Gastroesophageal sphincter (tissue), 4 donors: ENCODE results near the gene RBM33. TPM values are rescaled to one million over a fixed set of nuclear protein-coding genes. Genes with fewer than 3 reads are reported as not detected.

Source experiments
- ATAC-seq: fragments of 150-250 bp; one replicate; pipeline ENCODE4 v1.9.1; 2016; ENCODE audit warnings: mild to moderate bottlenecking, moderate library complexity
- H3K27ac ChIP-seq, 4 donors: fragments of 200-600 bp; sonication (generic) in 3 of 4; 1 replicate in 3 of 4; 2 replicates in 1 of 4; pipeline ENCODE4 v1.5.1; 2016 to 2019
- H3K27me3 ChIP-seq: fragments of 200-600 bp; sonication (generic); one replicate; pipeline ENCODE4 v1.5.1; 2019
- H3K36me3 ChIP-seq, 2 donors: fragments of 200-600 bp; sonication (generic); one replicate each; pipeline ENCODE4 v1.5.1; 2019; ENCODE audit warnings: control low read depth in 1 of 2
- H3K4me1 ChIP-seq, 3 donors: fragments of 200-600 bp; sonication (generic); 1 replicate in 2 of 3; 2 replicates in 1 of 3; pipeline ENCODE4 v1.5.1; 2016 to 2019; ENCODE audit warnings: control low read depth in 2 of 3
- H3K4me3 ChIP-seq, 2 donors: fragments of 200-600 bp; sonication (generic); one replicate each; pipeline ENCODE4 v1.5.1; 2019; ENCODE audit warnings: mild to moderate bottlenecking in 1 of 2, moderate library complexity in 1 of 2
- H3K9me3 ChIP-seq, 3 donors: fragments of 200-600 bp; sonication (generic); one replicate each; pipeline ENCODE4 v1.5.1; 2017 to 2019; ENCODE audit warnings: control low read depth in 2 of 3
- EP300 ChIP-seq: sonication (generic); formaldehyde crosslinking; IDR thresholded peaks from one replicate; pipeline ENCODE4 v1.6.1; 2017; ENCODE audit warnings: antibody characterized with exemption, mild to moderate bottlenecking
- POLR2A ChIP-seq, 2 donors: fragments of 450-650 bp; IDR thresholded peaks; one replicate each; pipeline ENCODE4 v1.6.1; 2017; ENCODE audit warnings: antibody characterized with exemption in 2 of 2, mild to moderate bottlenecking in 2 of 2, moderate library complexity in 1 of 2
- POLR2AphosphoS5 ChIP-seq: sonication (generic); formaldehyde crosslinking; IDR thresholded peaks from one replicate; pipeline ENCODE4 v1.6.1; 2017; ENCODE audit warnings: antibody characterized with exemption
- WGBS, 2 donors: methylation state at CpG; one replicate each; pipeline ENCODE4 v1.1.5; 2018; ENCODE audit warnings: low coverage in 1 of 2; 5-methylcytosine and 5-hydroxymethylcytosine counted together
- total RNA-seq, 4 donors: library from RNA; depleted of rRNA; stranded (reverse); fragments of >200 nt; gene quantifications; one replicate each; pipeline ENCODE4 v1.1.0, GENCODE V29; 2016
- TF ChIP-seq, protein P1 (sequence below), 4 experiments: fragments of 200-600 bp in 2 of 4; fragments of 450-650 bp in 2 of 4; sonication (generic) in 1 of 4; IDR thresholded peaks; one replicate each; pipeline ENCODE4 v1.5.1; 2017 to 2019; ENCODE audit warnings: antibody characterized with exemption in 4 of 4, mild to moderate bottlenecking in 2 of 4, moderate library complexity in 2 of 4

Gene RBM33
- total RNA-seq, 4 donors from 2014 or later, result 25.2 to 67.4 (median 37.6) TPM

GRCh38 chr7:155663937-155664336 lies 19.5 kb downstream of the RBM33 start:
- no peak overlapping the region for H3K4me3 ChIP-seq
- no peaks in the 10 kb centered on the region for H3K36me3 ChIP-seq
- TF ChIP-seq, protein P1, sequence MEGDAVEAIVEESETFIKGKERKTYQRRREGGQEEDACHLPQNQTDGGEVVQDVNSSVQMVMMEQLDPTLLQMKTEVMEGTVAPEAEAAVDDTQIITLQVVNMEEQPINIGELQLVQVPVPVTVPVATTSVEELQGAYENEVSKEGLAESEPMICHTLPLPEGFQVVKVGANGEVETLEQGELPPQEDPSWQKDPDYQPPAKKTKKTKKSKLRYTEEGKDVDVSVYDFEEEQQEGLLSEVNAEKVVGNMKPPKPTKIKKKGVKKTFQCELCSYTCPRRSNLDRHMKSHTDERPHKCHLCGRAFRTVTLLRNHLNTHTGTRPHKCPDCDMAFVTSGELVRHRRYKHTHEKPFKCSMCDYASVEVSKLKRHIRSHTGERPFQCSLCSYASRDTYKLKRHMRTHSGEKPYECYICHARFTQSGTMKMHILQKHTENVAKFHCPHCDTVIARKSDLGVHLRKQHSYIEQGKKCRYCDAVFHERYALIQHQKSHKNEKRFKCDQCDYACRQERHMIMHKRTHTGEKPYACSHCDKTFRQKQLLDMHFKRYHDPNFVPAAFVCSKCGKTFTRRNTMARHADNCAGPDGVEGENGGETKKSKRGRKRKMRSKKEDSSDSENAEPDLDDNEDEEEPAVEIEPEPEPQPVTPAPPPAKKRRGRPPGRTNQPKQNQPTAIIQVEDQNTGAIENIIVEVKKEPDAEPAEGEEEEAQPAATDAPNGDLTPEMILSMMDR (IDR thresholded peaks at IDR 0.05), result no peak
- TF ChIP-seq POLR2AphosphoS5 (no peak), EP300 (no peak), POLR2A (IDR thresholded peaks at IDR 0.05) (no peak)
- no peaks in the 10 kb centered on the region for H3K9me3 ChIP-seq
- no peak overlapping the region for H3K27ac ChIP-seq
- no peaks in the 10 kb centered on the region for H3K27me3 ChIP-seq
- WGBS, 2 donors, result 79 to 100% methylated on average over 1 to 3 of the region's 4 CpGs
- peaks cover 0 to 62% (median 10%) of the 10 kb centered on the region in 3 donors for H3K4me1 ChIP-seq
- ATAC-seq, result no peak

DNA sequence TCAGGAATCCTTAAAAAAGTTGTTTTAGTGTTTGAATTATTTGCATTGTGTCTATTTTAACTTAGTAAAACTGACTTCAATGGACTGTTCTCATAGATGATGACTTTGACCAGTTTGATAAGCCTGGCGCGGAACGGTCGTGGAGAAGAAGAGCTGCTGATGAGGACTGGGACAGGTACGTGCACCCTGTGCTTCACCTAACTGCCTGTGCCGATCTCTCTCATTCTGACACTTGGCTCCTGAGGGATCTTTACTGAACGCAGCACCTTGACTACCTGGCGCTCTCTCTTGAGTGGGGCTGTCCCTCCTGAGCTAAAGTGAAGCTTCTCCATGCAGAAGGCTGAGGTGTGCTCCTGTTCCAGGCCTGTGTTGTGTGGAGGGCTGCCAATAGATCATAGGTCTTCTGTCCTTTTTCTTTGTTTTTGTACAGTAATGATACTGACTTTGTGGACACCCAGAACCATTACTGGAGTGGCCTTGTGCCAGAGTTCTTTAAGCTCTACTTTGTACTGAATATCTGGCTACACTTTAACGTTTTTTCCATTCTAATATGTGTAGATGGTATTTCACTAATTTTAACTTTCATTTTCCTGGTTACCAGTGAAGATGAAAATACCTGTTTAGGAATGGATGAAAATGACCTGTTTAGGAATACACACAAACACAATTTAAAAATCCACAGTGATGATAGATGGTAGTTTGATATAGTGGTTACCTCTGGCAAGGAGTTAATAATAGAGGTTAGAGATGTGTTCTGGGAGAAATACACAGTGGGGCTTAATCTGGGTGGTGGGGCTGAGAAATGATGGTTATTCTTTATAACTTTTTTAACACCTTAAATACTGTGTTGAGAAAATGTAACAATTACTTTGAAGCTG lies 20.9 kb downstream of the RBM33 start:
- no peak for ATAC-seq
- Histone ChIP-seq H3K27me3 (no peaks in the 10 kb centered on the region), H3K9me3 (no peaks in the 10 kb centered on the region), H3K36me3 (no peaks in the 10 kb centered on the region), H3K27ac (no peak overlapping the region), H3K4me1 (peaks cover 0 to 75% (median 10%) of the 10 kb centered on the region in 3 donors), H3K4me3 (no peak overlapping the region)
- WGBS, 2 donors, result 82 to 84% methylated on average over 8 to 9 of the region's 9 CpGs
- TF ChIP-seq, protein P1 (IDR thresholded peaks at IDR 0.05), result no peak
- TF ChIP-seq POLR2AphosphoS5 (no peak), POLR2A (IDR thresholded peaks at IDR 0.05) (no peak)

- no peak for ATAC-seq
- Histone ChIP-seq H3K36me3 (no peaks in the 10 kb centered on the region), H3K9me3 (no peaks in the 10 kb centered on the region), H3K4me1 (peaks cover 0 to 81% (median 10%) of the 10 kb centered on the region in 3 donors), H3K27ac (no peak overlapping the region), H3K4me3 (no peak overlapping the region), H3K27me3 (no peaks in the 10 kb centered on the region)
- TF ChIP-seq POLR2AphosphoS5 (no peak), EP300 (no peak), POLR2A (IDR thresholded peaks at IDR 0.05) (no peak)
- TF ChIP-seq, protein P1 (IDR thresholded peaks at IDR 0.05), result no peak
- 61 to 67% methylated on average over 3 of the region's 3 CpGs for WGBS, 2 donors
Measured at GRCh38 chr7:155665957-155666287, 21.5 kb downstream of the RBM33 start.

DNA sequence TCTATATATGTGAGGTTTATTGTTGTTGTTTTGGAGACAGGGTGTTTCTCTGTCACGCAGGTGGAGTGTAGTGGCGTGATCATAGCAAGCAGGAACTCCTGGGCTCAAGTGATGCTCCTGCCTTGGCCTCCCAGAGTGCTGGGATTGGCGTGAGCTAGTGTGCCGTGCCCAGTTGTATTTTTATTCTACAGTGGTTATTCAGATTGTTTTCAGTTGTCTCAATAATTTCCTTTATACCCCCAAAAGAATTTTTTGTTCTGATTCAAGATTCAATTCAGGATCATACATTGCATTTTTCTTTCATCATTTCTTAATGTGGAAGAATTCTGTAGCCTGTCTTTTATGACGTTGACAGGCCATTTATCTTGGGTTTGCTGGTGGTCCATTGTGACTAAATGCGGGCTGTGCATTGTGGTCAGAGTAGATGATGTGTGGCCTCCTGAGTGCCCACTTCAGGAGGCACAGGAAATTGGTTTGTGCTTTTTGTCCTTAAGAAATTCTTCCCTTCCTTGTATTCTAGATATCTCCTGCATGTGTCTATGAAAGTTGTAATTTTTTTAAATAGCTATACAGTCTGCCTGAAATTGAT lies 22.9 kb downstream of the RBM33 start:
- H3K4me1 ChIP-seq, result peaks cover 0 to 86% (median 10%) of the 10 kb centered on the region in 3 donors
- TF ChIP-seq, protein P1 (IDR thresholded peaks at IDR 0.05), result no peak
- TF ChIP-seq EP300 (no peak), POLR2A (IDR thresholded peaks at IDR 0.05) (no peak), POLR2AphosphoS5 (no peak)

More for the DNA sequence above, 22.9 kb downstream of the RBM33 start:
- Histone ChIP-seq H3K27me3 (no peaks in the 10 kb centered on the region), H3K36me3 (no peaks in the 10 kb centered on the region), H3K4me3 (no peak overlapping the region), H3K9me3 (no peaks in the 10 kb centered on the region), H3K27ac (no peak overlapping the region)
- 81 to 85% methylated on average over 4 to 6 of the region's 6 CpGs for WGBS, 2 donors
- ATAC-seq, result no peak
